Stimulated activated naive CD4-positive, alpha-beta T cell treated with Interleukin-2 at 50 U/mL for 16 hours (primary cell): ENCODE measurements around the gene MOB3A.
"Not testable (repeated sequence)": the region's sequence is repeated elsewhere in the genome, so short reads cannot be mapped to it uniquely, and the experiment has no call there.

ENCODE experiments used
- DNase-seq: peaks from one replicate; lab custom pipeline; 2025; lab: John Stamatoyannopoulos, UW

The MOB3A gene

GRCh38 chr19:2034253-2034652, 61.9 kb downstream of the MOB3A start:
- DNase-seq: not testable (repeated sequence)

GRCh38 chr19:2033825-2034159, 62.3 kb downstream of the MOB3A start:
- no peak for DNase-seq

GRCh38 chr19:2033115-2033824, 62.9 kb downstream of the MOB3A start:
- DNase-seq: no peak

- peak; percentile 23 for DNase-seq
Measured at GRCh38 chr19:2032296-2032941, 63.7 kb downstream of the MOB3A start.

GRCh38 chr19:2027361-2027760, 68.8 kb downstream of the MOB3A start:
- no peak for DNase-seq

- DNase-seq: no peak
Measured at GRCh38 chr19:2026770-2027169, 69.4 kb downstream of the MOB3A start.

- DNase-seq: no peak
Measured at GRCh38 chr19:2022289-2022688, 73.8 kb downstream of the MOB3A start.

GRCh38 chr19:2021453-2022140, 74.5 kb downstream of the MOB3A start:
- DNase-seq: no peak
